Caco-2 (cell line): ENCODE measurements around the gene CADPS. TPM values are rescaled to one million over a fixed set of nuclear protein-coding genes. Genes with fewer than 3 reads are reported as not detected.

Source experiments
- BruUV-seq: library from RNA; stranded (reverse); fragments of 400-500 nt; replicated peaks from 2 replicates; lab custom pipeline; 2021; lab: Mats Ljungman, UMichigan
- CTCF ChIA-PET: fragments of 300-600 bp; sonication (Branson Sonifier 250); formaldehyde crosslinking; loops from one replicate; lab custom pipeline; 2022; ENCODE audit warnings: antibody characterized with exemption; lab: Charles Lee
- POLR2A ChIA-PET: fragments of 300-600 bp; sonication (Branson Sonifier 250); formaldehyde crosslinking; loops from one replicate; lab custom pipeline; 2022; ENCODE audit warnings: antibody characterized with exemption; lab: Charles Lee
- DNase-seq, 2 experiments: peaks; one replicate each; pipeline versions ENCODE4 v3.0.0 to v3.0.0-alpha.2; 2020 to 2022
- H3K27me3 ChIP-seq: replicated peaks from 2 replicates; pipeline ENCODE4 v1.6.0; 2011; ENCODE audit warnings: low read length; ENCODE audit not compliant: control insufficient read depth, insufficient read depth
- H3K36me3 ChIP-seq: 2 replicates; pipeline ENCODE4 v1.5.1; 2011; ENCODE audit warnings: low read length; ENCODE audit not compliant: control insufficient read depth, insufficient read depth
- H3K4me1 ChIP-seq: fragments of 250-450 bp; sonication (Bioruptor Pico); 2 replicates; pipeline ENCODE4 v1.5.1; 2020; ENCODE audit warnings: mild to moderate bottlenecking
- H3K4me3 ChIP-seq: 2 replicates; pipeline ENCODE4 v1.5.1; 2011; ENCODE audit warnings: low read depth, mild to moderate bottlenecking, control low read depth, low read length
- H3K9me3 ChIP-seq: fragments of 250-450 bp; sonication (Bioruptor Pico); 2 replicates; pipeline ENCODE4 v1.5.1; 2020; ENCODE audit warnings: mild to moderate bottlenecking, moderate library complexity
- H3K27ac Mint-ChIP-seq: one replicate; pipeline ENCODE4 v1.8.0; 2022; ENCODE audit warnings: mixed read lengths; ENCODE audit not compliant: unreplicated experiment
- H3K27me3 Mint-ChIP-seq: one replicate; pipeline ENCODE4 v1.8.0; 2022; ENCODE audit warnings: mixed read lengths; ENCODE audit not compliant: insufficient read depth, unreplicated experiment
- H3K36me3 Mint-ChIP-seq: one replicate; pipeline ENCODE4 v1.8.0; 2022; ENCODE audit warnings: mild to moderate bottlenecking, mixed read lengths; ENCODE audit not compliant: insufficient read depth, unreplicated experiment
- H3K4me1 Mint-ChIP-seq: one replicate; pipeline ENCODE4 v1.8.0; 2022; ENCODE audit warnings: low read depth, mixed read lengths; ENCODE audit not compliant: unreplicated experiment
- H3K4me3 Mint-ChIP-seq: one replicate; pipeline ENCODE4 v1.8.0; 2022; ENCODE audit warnings: mild to moderate bottlenecking, moderate library complexity, mixed read lengths; ENCODE audit not compliant: unreplicated experiment
- H3K9me3 Mint-ChIP-seq: one replicate; pipeline ENCODE4 v1.8.0; 2022; ENCODE audit warnings: mixed read lengths; ENCODE audit not compliant: unreplicated experiment
- intact Hi-C: fragments of 100-400 bp; cut with micrococcal nuclease; formaldehyde crosslinking; loops from one replicate; pipeline ENCODE4 v1.10.0; 2022; ENCODE audit not compliant: unreplicated experiment
- total RNA-seq: library from RNA; stranded (reverse); gene quantifications from 2 replicates; pipeline ENCODE4 v1.2.3, GENCODE V29; 2022
- TF ChIP-seq, protein P1 (sequence below), 2 experiments: fragments of 200-600 bp in 1 of 2; IDR thresholded peaks; 1 replicate in 1 of 2; 2 replicates in 1 of 2; pipeline versions ENCODE4 v1.5.1 to v1.8.0; 2011 to 2022; ENCODE audit warnings: antibody characterized with exemption in 1 of 2, control low read depth in 1 of 2, inconsistent platforms in 1 of 2, low read depth in 1 of 2, low read length in 1 of 2, mild to moderate bottlenecking in 1 of 2, moderate library complexity in 1 of 2; ENCODE audit not compliant: insufficient read depth in 1 of 2, severe bottlenecking in 1 of 2, unreplicated experiment in 1 of 2

Gene CADPS
- total RNA-seq, 1 experiment from 2014 or later, result not detected

DNA sequence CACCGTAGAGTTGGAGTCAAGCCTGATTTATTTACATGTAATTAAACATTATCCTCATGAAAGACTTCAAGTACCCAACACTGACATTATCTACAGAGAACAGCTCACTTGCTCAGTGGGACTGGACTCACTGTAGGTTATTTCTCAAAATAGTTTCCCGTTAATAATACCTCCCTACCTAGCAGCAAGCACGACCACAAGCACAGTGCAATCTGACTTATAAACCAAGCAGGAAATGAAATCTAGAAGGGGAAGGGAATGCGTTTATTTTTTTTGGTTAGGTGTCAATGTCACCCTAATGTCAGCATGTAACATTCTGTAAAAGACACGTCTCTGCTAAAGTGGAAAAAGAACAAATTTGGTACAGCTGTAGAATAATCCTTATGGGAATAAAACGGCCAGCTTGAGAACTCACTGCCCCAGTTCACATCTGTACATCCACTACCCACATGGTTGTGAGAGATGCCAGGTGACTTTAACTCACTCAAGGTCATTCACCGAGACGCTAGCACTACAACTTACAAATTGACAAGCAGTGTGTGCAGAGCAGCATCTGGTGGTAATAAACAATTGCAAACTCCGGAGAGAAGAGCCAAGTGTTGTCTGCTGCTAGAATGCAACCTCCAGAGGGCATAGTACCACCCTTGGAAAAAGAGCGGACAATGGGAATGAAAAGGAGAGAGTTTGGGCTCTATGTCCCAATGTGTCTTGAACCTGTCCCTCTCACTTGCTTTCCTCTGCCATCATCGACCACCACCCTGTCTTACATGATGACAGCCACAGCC lies 242.5 kb downstream of the CADPS start:
- TF ChIP-seq, protein P1, sequence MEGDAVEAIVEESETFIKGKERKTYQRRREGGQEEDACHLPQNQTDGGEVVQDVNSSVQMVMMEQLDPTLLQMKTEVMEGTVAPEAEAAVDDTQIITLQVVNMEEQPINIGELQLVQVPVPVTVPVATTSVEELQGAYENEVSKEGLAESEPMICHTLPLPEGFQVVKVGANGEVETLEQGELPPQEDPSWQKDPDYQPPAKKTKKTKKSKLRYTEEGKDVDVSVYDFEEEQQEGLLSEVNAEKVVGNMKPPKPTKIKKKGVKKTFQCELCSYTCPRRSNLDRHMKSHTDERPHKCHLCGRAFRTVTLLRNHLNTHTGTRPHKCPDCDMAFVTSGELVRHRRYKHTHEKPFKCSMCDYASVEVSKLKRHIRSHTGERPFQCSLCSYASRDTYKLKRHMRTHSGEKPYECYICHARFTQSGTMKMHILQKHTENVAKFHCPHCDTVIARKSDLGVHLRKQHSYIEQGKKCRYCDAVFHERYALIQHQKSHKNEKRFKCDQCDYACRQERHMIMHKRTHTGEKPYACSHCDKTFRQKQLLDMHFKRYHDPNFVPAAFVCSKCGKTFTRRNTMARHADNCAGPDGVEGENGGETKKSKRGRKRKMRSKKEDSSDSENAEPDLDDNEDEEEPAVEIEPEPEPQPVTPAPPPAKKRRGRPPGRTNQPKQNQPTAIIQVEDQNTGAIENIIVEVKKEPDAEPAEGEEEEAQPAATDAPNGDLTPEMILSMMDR (IDR thresholded peaks at IDR 0.05; ENCODE audit: insufficient read depth in 1 of 2, low read depth in 1 of 2, low read length in 1 of 2, severe bottlenecking in 1 of 2, unreplicated experiment in 1 of 2), result no peak
- H3K36me3 Mint-ChIP-seq, result no peaks in the 10 kb centered on the region
- POLR2A ChIA-PET, result no interaction called here
- H3K36me3 ChIP-seq, result no peaks in the 10 kb centered on the region
- H3K9me3 Mint-ChIP-seq, result no peaks in the 10 kb centered on the region
- DNase-seq, result no peak
- peaks cover 16% of the 10 kb centered on the region for H3K27me3 Mint-ChIP-seq
- H3K27me3 ChIP-seq, result peaks cover 1% of the 10 kb centered on the region; the same call in 1 of the 2 replicates
- no peak overlapping the region for H3K4me3 ChIP-seq
- no peak overlapping the region for H3K4me3 Mint-ChIP-seq
- intact Hi-C loops, result no loop called here
- H3K9me3 ChIP-seq, result no peaks in the 10 kb centered on the region
- H3K4me1 ChIP-seq, result no peaks in the 10 kb centered on the region
- BruUV-seq, result no TSS peak
- CTCF ChIA-PET, result no interaction called here
- no peaks in the 10 kb centered on the region for H3K4me1 Mint-ChIP-seq
- H3K27ac Mint-ChIP-seq, result no peak overlapping the region

DNA sequence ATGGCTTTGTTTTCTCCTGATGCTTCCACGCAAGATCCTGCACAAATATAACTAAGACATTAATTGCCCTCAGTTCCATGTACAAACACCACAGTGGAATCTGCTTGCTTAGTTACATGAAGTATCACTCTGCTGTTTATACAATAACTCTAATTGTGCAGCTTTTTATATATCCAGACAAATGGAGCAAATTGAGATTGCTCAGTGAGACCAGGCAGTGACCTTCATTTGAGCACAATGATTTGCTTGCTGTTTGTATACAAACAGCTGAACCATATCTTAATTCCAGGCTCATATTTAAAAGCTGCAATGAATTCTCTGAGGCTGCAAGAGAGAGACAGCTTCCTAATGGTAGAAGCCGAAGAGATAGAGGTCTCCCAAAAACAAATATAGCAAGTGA lies 243.7 kb downstream of the CADPS start:
- Mint-ChIP-seq H3K27me3 (peaks cover 18% of the 10 kb centered on the region), H3K27ac (no peak overlapping the region), H3K9me3 (no peaks in the 10 kb centered on the region), H3K4me3 (no peak overlapping the region), H3K4me1 (no peaks in the 10 kb centered on the region), H3K36me3 (no peaks in the 10 kb centered on the region)
- intact Hi-C loops, result no loop called here
- Histone ChIP-seq H3K4me3 (no peak overlapping the region), H3K36me3 (no peaks in the 10 kb centered on the region), H3K9me3 (no peaks in the 10 kb centered on the region), H3K27me3 (peaks cover 1% of the 10 kb centered on the region; the same call in 1 of the 2 replicates), H3K4me1 (no peaks in the 10 kb centered on the region)
- no TSS peak for BruUV-seq
- POLR2A ChIA-PET, result no interaction called here
- DNase-seq, result no peak
- CTCF ChIA-PET, result no interaction called here
- TF ChIP-seq, protein P1 (IDR thresholded peaks at IDR 0.05; ENCODE audit: insufficient read depth in 1 of 2, low read depth in 1 of 2, low read length in 1 of 2, severe bottlenecking in 1 of 2, unreplicated experiment in 1 of 2), result no peak

DNA sequence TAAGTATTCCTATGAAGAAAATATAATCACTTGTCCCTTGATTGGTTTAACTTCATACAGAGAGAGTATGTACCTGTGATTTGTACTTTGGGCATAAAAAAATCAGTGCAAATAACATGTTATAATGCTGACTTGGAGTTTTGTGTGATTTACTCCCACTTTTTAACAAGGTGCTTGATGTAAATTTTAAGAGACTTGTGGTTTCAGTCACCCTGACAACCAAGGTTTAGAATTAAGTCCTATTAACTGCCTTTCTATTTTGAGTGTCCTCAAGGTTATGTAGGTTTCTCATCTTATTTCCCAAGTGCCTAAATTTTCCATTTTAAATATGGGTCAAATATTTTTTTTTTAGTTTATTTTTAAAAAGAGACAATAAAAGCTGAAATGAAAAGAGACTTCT lies 244.6 kb downstream of the CADPS start:
- CTCF ChIA-PET, result no interaction called here
- intact Hi-C loops, result no loop called here

More for the DNA sequence above, 244.6 kb downstream of the CADPS start:
- Mint-ChIP-seq H3K27ac (no peak overlapping the region), H3K9me3 (no peaks in the 10 kb centered on the region), H3K4me3 (no peak overlapping the region), H3K36me3 (no peaks in the 10 kb centered on the region), H3K4me1 (no peaks in the 10 kb centered on the region), H3K27me3 (peaks cover 18% of the 10 kb centered on the region)
- no peak for DNase-seq
- H3K36me3 ChIP-seq, result no peaks in the 10 kb centered on the region
- H3K4me3 ChIP-seq, result no peak overlapping the region
- no peaks in the 10 kb centered on the region for H3K4me1 ChIP-seq
- POLR2A ChIA-PET, result no interaction called here
- peaks cover 1% of the 10 kb centered on the region; the same call in 1 of the 2 replicates for H3K27me3 ChIP-seq
- TF ChIP-seq, protein P1 (IDR thresholded peaks at IDR 0.05; ENCODE audit: insufficient read depth in 1 of 2, low read depth in 1 of 2, low read length in 1 of 2, severe bottlenecking in 1 of 2, unreplicated experiment in 1 of 2), result no peak
- no TSS peak for BruUV-seq
- H3K9me3 ChIP-seq, result no peaks in the 10 kb centered on the region
